C4-2B (cell line): Measurements from ENCODE around the gene NLRP5.

Experiments
- H3K27ac ChIP-seq: fragments of 450-650 bp; 2 replicates; pipeline ENCODE4 v1.5.1; 2017
- CTCF ChIP-seq: fragments of 450-650 bp; conservative IDR thresholded peaks from 2 replicates; pipeline ENCODE4 v1.5.1; 2017; ENCODE audit warnings: mild to moderate bottlenecking
- ZFX ChIP-seq: fragments of 450-650 bp; IDR thresholded peaks from 2 replicates; pipeline ENCODE4 v1.6.1; 2017

NLRP5 gene

DNA sequence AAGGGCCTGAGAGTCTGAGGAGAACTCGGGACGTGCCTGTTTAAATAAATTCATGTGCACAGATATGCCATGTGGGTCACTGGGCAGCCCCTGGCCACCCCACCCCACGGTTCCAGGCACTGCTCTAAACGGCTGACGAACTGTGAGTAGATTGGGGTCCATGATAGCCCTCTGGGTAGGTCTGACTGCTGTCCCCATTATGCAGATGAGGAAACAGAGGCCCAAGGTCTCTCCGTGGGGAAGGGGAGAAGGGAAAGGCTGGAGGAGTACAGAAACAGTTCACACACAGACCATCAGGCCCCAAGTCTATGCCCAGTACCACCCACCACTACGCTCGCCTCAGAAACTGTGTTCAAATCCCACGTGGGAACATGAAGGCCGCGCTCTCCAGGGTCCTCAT, 120.4 kb downstream of the NLRP5 start:
- H3K27ac ChIP-seq, result 0 out of 2 replicates have a peak overlapping the region, but pooled peaks have one; percentile 4
- TF ChIP-seq ZFX (no peak), CTCF (no peak)

GRCh38 chr19:56107626-56108351, 121.2 kb downstream of the NLRP5 start:
- no peak overlapping the region for H3K27ac ChIP-seq
- no peak for TF ChIP-seq ZFX
- no peak for TF ChIP-seq CTCF

DNA sequence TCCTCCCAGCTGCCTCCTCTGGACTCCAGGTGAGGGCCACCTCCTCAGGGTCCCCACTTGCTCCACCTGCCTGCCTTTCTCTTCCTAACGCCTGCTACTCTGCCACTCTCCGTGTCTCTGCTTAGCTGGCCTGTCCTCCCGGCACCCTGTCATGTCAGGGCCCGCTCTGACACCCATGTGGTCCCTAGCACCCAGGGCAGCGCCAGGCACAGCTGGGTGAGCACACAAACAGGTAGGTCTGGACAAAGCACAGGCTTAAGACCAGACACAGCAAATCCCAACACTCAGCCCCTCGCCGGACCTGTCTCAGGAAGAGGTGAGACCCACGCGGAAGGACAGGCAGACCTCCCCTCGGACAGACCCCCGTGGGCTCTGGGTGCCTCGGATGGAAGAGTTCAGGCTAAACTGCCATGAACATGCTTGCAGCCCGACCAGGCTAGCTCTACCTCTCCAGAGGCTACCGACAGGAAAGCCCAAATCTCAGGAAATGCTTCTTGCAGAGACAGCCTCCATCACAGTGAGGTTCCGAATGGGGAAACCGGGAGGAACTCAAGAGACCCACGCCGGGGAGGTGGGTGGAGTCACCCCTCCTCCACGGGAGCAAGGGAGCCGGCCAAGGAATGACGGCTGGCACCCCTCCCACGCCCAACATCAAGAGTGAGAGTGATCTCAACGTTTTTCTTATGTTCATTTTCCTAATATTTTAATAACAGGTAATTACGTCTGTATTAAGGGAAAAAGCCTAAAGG, 122.0 kb downstream of the NLRP5 start:
- H3K27ac ChIP-seq, result no peak overlapping the region
- no peak for TF ChIP-seq ZFX
- no peak for TF ChIP-seq CTCF

- TF ChIP-seq CTCF, result no peak
- TF ChIP-seq ZFX, result no peak
- H3K27ac ChIP-seq, result no peak overlapping the region
Measured at GRCh38 chr19:56109226-56109625, 122.7 kb downstream of the NLRP5 start.

- TF ChIP-seq CTCF (no peak), ZFX (no peak)
- H3K27ac ChIP-seq, result peak overlapping the region; percentile 41
Measured at GRCh38 chr19:56110515-56111448, 124.2 kb downstream of the NLRP5 start.
